Endothelial cell (in vitro differentiated cells): ENCODE data around the gene ROBO2. TPM values are rescaled to one million over a fixed set of nuclear protein-coding genes. Genes with fewer than 3 reads are reported as not detected.

Source experiments
- DNase-seq: peaks from one replicate; pipeline ENCODE4 v3.0.0; 2021; ENCODE audit warnings: low spot score
- H3K27ac Mint-ChIP-seq: one replicate; pipeline ENCODE4 v1.8.0; 2021; ENCODE audit warnings: mixed read lengths, inconsistent platforms; ENCODE audit not compliant: unreplicated experiment
- H3K27me3 Mint-ChIP-seq: one replicate; pipeline ENCODE4 v1.8.0; 2021; ENCODE audit warnings: mild to moderate bottlenecking, moderate library complexity, mixed read lengths, inconsistent platforms; ENCODE audit not compliant: unreplicated experiment
- H3K36me3 Mint-ChIP-seq: one replicate; pipeline ENCODE4 v1.8.0; 2021; ENCODE audit warnings: mild to moderate bottlenecking, low read depth, mixed read lengths, inconsistent platforms; ENCODE audit not compliant: unreplicated experiment
- H3K4me1 Mint-ChIP-seq: one replicate; pipeline ENCODE4 v1.8.0; 2021; ENCODE audit warnings: mild to moderate bottlenecking, mixed read lengths, inconsistent platforms; ENCODE audit not compliant: unreplicated experiment
- H3K4me3 Mint-ChIP-seq: one replicate; pipeline ENCODE4 v1.8.0; 2021; ENCODE audit warnings: mild to moderate bottlenecking, mixed read lengths, inconsistent platforms; ENCODE audit not compliant: unreplicated experiment
- H3K9me3 Mint-ChIP-seq: one replicate; pipeline ENCODE4 v1.8.0; 2021; ENCODE audit warnings: mixed read lengths, inconsistent platforms; ENCODE audit not compliant: unreplicated experiment
- CTCF ChIP-seq: fragments of 200-600 bp; sonication (generic); IDR thresholded peaks from one replicate; pipeline ENCODE4 v1.5.0; 2021; ENCODE audit warnings: antibody characterized with exemption; ENCODE audit not compliant: unreplicated experiment
- total RNA-seq: library from RNA; stranded (reverse); fragmentation: NEBNext Ultra II Directional; extraction: Animal tissue kit (Norgen Biotek cat#: 25700); gene quantifications from one replicate; pipeline ENCODE4 v1.2.1, GENCODE V29; 2021; ENCODE audit not compliant: unreplicated experiment

Gene ROBO2
- total RNA-seq, 1 donor from 2014 or later = 2.5 TPM

GRCh38 chr3:77320514-77320913 is 280.6 kb downstream of the ROBO2 start:
- H3K27me3 Mint-ChIP-seq = no peaks in the 10 kb centered on the region
- H3K27ac Mint-ChIP-seq = no peak overlapping the region
- peak; percentile 97 for TF ChIP-seq CTCF
- no peaks in the 10 kb centered on the region for H3K4me1 Mint-ChIP-seq
- H3K9me3 Mint-ChIP-seq = no peaks in the 10 kb centered on the region
- no peaks in the 10 kb centered on the region for H3K36me3 Mint-ChIP-seq
- H3K4me3 Mint-ChIP-seq = no peak overlapping the region
- DNase-seq = no peak

GRCh38 chr3:77321646-77322045 is 281.7 kb downstream of the ROBO2 start:
- no peak overlapping the region for H3K27ac Mint-ChIP-seq
- H3K9me3 Mint-ChIP-seq = no peaks in the 10 kb centered on the region
- H3K27me3 Mint-ChIP-seq = no peaks in the 10 kb centered on the region
- no peaks in the 10 kb centered on the region for H3K36me3 Mint-ChIP-seq
- no peaks in the 10 kb centered on the region for H3K4me1 Mint-ChIP-seq
- no peak for TF ChIP-seq CTCF
- DNase-seq = no peak
- H3K4me3 Mint-ChIP-seq = no peak overlapping the region

GRCh38 chr3:77323626-77324025 is 283.7 kb downstream of the ROBO2 start:
- H3K36me3 Mint-ChIP-seq = no peaks in the 10 kb centered on the region
- H3K9me3 Mint-ChIP-seq = no peaks in the 10 kb centered on the region
- DNase-seq = no peak
- peaks cover 6% of the 10 kb centered on the region for H3K4me1 Mint-ChIP-seq
- no peak overlapping the region for H3K4me3 Mint-ChIP-seq
- no peaks in the 10 kb centered on the region for H3K27me3 Mint-ChIP-seq
- no peak overlapping the region for H3K27ac Mint-ChIP-seq
- no peak for TF ChIP-seq CTCF

- H3K27ac Mint-ChIP-seq = no peak overlapping the region
- H3K36me3 Mint-ChIP-seq = no peaks in the 10 kb centered on the region
- peaks cover 6% of the 10 kb centered on the region for H3K4me1 Mint-ChIP-seq
- DNase-seq = no peak
- H3K9me3 Mint-ChIP-seq = no peaks in the 10 kb centered on the region
- H3K4me3 Mint-ChIP-seq = no peak overlapping the region
- TF ChIP-seq CTCF = no peak
- H3K27me3 Mint-ChIP-seq = no peaks in the 10 kb centered on the region
Observed at GRCh38 chr3:77324105-77324504, 284.2 kb downstream of the ROBO2 start.

- Mint-ChIP-seq H3K27me3 (no peaks in the 10 kb centered on the region), H3K9me3 (no peaks in the 10 kb centered on the region), H3K4me1 (peaks cover 6% of the 10 kb centered on the region), H3K4me3 (no peak overlapping the region), H3K36me3 (no peaks in the 10 kb centered on the region), H3K27ac (no peak overlapping the region)
- DNase-seq = no peak
- no peak for TF ChIP-seq CTCF
Observed at GRCh38 chr3:77325280-77325679, 285.4 kb downstream of the ROBO2 start.
